AG09309 (cell line): ENCODE measurements around the gene OR2T10.
"Not testable (repeated sequence)": the region's sequence is repeated elsewhere in the genome, so short reads cannot be mapped to it uniquely, and the experiment has no call there.

ENCODE experiments used
- DNase-seq: peaks from one replicate; pipeline ENCODE4 v3.0.0-alpha.2; 2010; ENCODE audit warnings: low read depth
- H3K4me3 ChIP-seq: 2 replicates; pipeline ENCODE4 v1.5.1; 2011; ENCODE audit warnings: mild to moderate bottlenecking, low read depth, low read length, moderate library complexity; ENCODE audit not compliant: control insufficient read depth
- CTCF ChIP-seq: IDR thresholded peaks from 2 replicates; pipeline ENCODE4 v1.5.1; 2011; ENCODE audit warnings: mild to moderate bottlenecking, low read depth, low read length, inconsistent platforms; ENCODE audit not compliant: insufficient read depth, control insufficient read depth; ENCODE audit errors: missing control alignments

OR2T10 gene

GRCh38 chr1:248597589-248597988, at the start of gene OR2T10:
Gene OR2T10 (minus strand): TSS chr1:248597700. CDS start chr1:248593768, 3,932 bp downstream.
- TF ChIP-seq CTCF, result no peak
- no peak for DNase-seq
- H3K4me3 ChIP-seq, result no peak within 1 kb of the TSS

DNA sequence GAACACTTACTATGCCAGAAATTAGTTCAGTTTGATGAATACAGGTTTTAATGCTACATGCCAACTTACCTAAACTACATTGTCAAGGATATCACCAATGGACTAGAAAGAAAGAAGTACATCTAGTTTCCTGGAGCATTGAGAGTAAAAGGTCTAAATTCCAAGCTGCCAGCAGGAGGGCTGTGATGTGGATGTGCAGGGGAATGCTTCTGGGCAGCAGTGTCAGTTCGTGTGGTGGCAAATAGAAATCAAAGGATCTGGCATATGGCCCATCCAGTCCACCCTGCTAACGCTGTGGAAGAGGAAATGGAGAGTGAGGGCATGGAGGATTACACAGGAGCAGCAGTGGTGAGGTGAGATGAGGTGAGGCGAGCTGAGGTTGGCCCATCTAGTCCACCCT, 47.7 kb upstream of the OR2T10 start, which contains the start of gene OR2T35:
Gene OR2T35 (minus strand): TSS at position 101 of the 400 bp plus-strand sequence. CDS start 6,020 bp downstream, outside the sequence.
- not testable (repeated sequence) for DNase-seq

DNA sequence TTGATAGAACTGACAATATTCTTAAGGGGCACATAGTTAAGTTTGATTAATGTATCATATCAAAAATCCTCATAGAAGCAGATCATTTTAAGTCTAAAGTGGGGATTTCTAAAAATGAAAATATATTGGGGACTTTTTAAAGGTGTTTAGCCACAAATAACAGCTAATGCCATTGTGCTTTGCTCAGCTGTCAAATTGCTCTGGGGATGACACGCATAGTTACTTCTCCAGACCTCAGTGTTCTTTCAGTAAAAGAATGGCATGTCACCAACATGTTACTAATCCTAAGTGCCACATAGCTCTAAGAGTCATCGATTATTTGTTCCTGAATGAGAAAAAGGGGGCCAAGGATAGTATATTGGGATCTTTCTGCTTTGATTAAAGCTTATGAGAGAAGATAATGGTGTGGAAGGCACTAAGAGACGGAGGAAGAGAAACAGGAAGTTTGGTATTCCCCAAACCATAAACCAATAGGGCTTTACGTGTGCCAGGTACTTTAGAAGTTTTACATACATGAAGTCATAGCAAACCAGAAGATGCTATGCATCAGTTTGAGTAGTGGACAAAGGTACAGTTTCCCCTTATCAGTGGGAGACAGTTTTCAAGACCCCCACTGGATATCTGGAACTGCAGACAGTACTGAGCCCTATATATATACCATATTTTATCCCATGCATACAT, 45.6 kb upstream of the OR2T10 start:
- H3K4me3 ChIP-seq, DNase-seq: not testable (repeated sequence)

More for the DNA sequence above, 47.7 kb upstream of the OR2T10 start, which contains the start of gene OR2T35:
- not testable (repeated sequence) for H3K4me3 ChIP-seq

- DNase-seq, H3K4me3 ChIP-seq: not testable (repeated sequence)
Observed at GRCh38 chr1:248641583-248641982, 44.1 kb upstream of the OR2T10 start.

DNA sequence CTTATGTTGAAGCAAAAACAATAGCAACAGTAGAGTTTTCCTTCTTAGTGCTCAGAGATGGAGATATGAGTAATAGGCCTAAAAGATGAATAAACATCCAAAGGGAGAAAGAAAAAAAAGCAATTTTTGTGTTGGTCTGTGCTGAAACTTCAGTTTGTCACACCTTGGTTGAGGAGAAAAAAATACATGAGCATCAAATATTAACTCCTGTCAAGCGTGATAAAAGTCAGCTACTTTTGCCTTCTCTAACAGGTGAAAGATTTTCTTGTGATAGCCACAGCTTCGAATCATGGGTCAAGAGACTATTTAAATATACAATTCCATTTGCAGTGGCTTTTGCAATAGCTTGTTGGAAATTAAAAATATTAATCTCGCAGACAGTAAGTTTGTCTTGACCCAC, 43.4 kb upstream of the OR2T10 start:
- H3K4me3 ChIP-seq, DNase-seq: not testable (repeated sequence)

DNA sequence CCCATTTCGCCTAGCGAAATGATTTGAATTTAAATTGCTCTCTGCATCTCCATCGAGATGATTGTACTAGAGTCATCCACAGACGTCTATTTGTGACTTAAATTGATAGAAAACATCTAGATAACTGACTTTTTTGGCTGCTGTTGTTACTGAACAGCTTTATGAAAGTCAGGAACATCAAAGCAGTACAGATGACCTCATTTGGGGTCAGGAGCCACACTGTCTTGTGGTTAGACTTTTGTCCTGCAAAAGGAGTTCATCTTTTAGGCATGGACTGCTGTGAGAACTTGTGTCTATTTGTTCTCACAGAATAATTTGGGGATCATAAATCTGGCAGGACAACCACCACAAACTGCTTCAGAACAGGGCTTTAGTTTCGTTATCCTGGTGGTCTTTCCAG, 42.2 kb upstream of the OR2T10 start:
- H3K4me3 ChIP-seq, result not testable (repeated sequence)

GRCh38 chr1:248636612-248637011, 39.1 kb upstream of the OR2T10 start:
- DNase-seq, H3K4me3 ChIP-seq: not testable (repeated sequence)

More for the DNA sequence above, 42.2 kb upstream of the OR2T10 start:
- not testable (repeated sequence) for DNase-seq

- not testable (repeated sequence) for DNase-seq, H3K4me3 ChIP-seq
Observed at GRCh38 chr1:248634991-248635390, 37.5 kb upstream of the OR2T10 start, which contains the start of gene OR2T11. Gene OR2T11 (minus strand): TSS chr1:248635091. CDS start chr1:248627128, 7,963 bp downstream.

DNA sequence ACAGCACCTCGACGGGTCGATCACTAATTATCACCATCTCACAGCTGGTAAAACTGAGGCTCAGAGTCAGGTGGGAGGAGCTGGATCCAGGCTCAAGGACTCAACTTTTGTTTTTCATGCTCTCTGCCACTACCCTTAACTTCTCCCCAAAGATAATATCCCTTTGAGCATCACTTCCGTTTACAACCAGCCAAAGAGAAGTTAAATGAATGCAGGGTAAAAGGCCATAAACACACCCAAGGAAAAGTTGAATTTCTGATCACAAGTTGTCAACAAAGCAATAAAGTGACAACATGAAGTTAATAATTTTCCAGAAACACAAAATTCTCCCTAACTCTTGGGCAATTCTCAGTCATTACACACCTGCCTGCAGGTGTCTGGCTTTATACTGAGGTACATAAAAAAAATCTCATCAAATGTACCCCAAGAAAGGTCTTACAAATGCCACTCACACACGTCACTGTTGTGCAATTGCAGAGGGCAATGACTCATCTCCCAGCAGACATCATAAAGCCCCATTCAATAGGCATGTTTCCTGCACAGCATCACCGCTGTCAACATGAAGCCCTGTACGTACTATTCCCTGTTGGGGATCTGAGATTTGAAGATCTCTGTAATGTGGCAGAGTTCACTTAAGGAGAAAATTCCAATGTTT, 34.0 kb upstream of the OR2T10 start:
- no peak overlapping the region for H3K4me3 ChIP-seq
- no peak for TF ChIP-seq CTCF
- DNase-seq, result no peak

DNA sequence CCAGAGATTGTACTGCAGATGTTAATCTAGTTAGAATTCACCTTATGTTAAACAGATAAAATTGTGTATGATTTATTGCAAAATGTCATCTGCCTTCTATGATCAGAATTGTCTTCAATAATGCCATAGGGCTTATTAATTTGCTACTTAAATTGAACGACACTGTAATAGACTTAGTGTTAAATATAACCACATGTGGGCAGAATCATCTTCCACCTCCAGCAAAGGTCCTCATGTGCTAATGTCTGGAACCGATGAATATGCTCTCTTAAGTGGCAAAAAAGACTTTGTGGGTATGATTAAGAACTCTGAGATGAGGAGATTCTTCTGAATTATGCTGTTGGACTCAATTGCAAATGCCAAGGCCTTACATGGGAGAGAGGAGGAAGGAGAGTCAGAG, 33.1 kb upstream of the OR2T10 start:
- DNase-seq, result no peak
- no peak overlapping the region for H3K4me3 ChIP-seq
- no peak for TF ChIP-seq CTCF
